HG02884 (cell line): ENCODE results near the gene KCNH2.

ENCODE experiments used
- ATAC-seq: cut with Tn5 transposase; IDR thresholded peaks from one replicate; pipeline ENCODE4 v1.9.1; 2021; ENCODE audit warnings: mild to moderate bottlenecking, moderate library complexity; ENCODE audit not compliant: unreplicated experiment

Gene KCNH2

DNA sequence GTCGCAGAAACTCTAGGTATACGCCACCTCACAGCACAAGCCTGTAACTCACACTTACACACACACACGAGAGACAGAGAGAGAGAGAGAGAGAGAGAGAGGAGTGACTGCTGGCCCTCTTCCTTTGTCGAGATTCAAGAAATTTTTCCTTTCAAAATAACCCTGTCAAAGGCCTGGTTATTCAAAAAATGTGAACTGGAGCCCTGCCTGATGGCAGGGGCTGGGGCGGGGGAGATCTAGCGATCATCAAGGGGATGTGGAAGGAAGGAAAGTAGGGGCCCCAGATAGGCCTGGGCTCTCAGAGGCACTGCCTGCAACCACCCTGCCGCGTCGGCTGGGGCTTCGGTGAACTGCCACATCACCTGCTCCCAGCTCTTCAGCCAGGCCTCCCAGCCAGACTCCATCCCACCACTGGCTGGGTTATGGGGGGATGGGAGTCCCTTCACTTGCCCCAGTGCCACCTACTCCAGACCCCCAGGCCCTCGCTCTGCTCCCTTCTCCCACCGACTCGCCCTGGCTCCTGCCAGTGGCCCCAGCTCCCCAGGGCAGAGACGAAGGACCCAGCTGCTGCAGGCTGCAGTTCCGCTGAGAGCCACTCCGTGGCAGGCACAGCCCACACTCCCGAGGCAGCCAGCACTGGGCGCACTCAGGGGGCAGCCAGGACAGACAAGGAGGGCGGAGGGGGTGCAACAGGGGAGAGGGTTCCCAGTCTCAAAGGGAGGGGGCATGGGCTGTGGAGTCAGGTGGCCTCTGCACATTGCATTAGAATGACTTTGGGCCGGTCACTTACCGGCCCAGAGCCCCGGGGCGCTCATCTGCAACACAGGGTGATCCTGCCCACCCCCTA lies 15.3 kb downstream of the KCNH2 start:
- no peak for ATAC-seq

DNA sequence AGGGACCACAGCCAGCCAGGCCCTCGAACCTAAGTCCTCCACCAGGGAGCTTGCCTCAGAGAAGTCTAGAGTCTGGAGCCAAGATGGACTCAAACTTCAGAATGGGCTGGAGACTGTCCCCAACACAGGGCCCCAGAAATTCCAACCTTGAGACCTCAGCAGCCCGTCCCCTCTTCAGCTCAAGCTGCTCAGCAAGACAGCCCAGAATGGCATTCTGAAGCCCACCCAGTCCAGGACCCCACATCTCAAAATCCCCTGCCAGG lies 15.9 kb downstream of the KCNH2 start:
- no peak for ATAC-seq

DNA sequence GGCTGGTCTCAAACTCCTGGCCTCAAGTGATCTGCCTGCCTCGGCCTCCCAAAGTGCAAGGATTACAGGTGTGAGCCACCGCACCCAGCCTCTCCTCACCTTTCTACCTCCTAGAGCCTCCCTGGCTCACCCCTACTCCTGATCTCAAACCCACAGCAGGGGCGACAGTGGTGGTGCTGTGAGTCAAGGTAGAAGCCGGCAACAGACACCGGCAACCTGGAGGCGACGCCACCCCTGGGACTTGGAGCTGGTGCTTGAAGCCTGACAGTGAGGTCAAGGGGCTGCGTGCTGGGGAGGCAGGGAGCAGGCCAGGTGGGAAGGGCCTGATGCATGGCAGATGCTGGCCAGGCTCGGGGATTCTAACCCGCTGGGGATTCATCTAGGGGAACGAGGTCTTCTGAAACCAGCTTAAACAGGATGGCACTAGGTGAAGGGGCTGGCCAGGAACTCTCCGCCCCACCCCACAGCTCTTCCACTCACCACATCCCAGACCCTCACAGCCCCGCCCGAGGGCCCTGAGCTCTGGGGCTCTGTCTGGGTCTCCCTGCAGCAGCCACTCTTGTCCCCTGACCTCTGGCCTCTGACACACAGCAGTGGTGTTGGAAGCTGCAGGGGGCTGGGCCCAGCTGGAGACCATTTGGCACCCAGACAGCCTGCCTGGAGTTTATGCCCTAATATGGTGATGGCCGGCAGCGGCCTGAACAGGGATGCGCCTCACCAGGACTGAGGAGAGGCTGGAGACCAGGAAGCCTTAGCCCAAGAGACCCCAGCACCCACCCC lies 16.4 kb downstream of the KCNH2 start:
- ATAC-seq, result no peak

DNA sequence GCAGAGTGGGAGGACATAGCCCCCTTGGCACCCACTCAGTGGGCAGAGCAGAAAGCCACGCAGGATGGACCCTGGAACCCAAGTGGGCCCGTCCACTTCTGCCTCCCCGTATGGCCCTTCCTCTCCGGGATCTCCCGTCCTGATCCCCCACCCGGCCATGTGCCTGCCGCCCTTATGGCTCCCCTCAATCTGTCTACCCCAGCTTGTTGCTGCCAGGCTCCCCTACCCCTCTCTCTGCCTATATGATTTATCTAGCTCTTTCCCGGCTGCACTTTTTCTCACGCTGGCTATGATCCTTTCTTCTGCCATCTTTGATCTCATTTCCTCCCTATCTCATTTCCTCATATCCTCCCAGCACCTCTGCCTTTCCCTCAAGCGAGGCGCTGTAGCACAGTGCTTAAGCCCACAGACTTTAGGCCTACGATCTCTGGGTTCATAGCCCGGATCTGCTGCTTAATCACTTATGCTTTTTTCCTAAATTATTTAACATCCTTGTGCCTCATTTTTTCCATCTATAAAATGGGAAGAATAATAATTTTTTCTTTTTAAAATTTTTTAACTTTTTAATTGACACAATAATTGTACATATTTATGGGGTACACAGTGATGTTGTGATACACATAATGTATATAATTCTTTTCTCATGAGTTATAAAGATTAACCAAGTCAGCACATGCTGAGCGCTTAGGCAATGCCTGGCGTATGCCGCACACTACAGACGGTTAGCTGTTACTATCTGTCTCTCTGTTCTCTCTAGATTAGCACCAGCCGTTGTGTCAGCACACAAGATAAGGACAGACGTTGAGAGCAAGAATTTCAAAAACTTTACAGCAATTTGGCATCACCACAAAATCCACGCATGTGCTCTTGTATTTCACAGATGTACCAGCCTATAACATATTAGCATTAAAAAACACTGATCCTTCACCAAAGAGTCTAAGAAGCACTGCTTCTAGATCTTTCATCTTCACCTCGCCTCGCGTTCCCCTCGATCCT lies 18.1 kb downstream of the KCNH2 start:
- ATAC-seq, result no peak

DNA sequence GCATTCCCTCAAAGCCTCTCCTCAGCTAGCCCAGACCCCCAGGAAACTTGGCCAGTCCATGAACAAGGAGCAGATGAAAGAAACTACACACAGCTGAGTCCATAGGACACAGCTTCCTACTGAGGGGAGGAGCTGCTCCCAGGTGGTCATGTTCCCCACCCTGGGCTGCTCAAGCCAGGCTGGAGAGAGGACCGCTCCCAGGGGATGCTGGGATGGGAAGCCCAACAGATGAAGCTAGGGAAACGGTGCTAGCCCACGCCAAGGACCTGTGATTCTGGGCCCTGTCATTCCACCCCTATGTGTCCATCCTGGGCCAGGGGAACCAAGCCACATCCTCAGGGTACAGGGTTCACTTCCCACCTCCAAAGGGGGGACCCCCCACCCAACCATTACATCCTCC lies 19.0 kb downstream of the KCNH2 start:
- no peak for ATAC-seq

DNA sequence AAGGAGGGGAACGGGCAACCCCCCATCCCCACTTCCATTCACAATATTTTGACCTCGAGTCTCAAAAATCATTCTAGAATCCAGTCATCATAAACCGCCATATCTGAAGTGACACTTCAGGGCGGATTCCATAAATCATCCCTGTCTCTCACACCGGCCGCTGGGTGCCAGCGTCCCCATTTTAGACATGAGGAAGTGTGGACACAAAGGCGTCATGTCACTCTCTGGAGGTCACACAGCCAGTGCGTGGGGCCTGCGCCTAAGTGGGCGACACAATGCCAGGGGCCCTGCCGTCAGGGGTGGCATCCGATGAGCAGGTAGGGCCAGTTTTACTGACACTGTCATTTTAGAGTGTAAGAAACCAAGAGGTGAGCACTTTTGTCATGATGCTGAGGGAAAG lies 19.5 kb downstream of the KCNH2 start:
- ATAC-seq, result no peak

DNA sequence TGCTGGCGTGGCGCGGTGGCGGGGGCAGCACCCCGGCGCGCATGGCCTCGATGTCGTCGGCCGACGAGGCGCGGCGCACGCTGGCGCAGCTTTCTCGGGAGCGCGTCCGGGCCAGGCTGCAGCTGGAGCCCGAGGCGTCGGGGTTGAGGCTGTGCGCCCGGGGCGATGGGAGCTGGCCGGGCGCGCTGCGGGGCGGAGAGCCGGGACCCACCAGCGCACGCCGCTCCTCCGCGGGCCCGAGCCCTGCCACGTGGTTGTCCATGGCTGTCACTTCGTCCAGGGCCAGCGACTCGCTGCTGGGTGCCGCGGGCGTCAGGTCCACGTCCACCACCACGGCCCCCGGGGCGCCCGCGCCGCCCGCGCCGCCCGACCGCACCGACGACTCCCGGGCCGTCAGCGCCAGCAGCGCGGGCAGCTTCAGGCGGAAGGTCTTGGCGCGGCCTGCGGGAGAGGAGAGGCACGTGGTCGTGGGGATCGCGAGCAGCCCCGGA lies 20.0 kb downstream of the KCNH2 start:
- ATAC-seq, result no peak

DNA sequence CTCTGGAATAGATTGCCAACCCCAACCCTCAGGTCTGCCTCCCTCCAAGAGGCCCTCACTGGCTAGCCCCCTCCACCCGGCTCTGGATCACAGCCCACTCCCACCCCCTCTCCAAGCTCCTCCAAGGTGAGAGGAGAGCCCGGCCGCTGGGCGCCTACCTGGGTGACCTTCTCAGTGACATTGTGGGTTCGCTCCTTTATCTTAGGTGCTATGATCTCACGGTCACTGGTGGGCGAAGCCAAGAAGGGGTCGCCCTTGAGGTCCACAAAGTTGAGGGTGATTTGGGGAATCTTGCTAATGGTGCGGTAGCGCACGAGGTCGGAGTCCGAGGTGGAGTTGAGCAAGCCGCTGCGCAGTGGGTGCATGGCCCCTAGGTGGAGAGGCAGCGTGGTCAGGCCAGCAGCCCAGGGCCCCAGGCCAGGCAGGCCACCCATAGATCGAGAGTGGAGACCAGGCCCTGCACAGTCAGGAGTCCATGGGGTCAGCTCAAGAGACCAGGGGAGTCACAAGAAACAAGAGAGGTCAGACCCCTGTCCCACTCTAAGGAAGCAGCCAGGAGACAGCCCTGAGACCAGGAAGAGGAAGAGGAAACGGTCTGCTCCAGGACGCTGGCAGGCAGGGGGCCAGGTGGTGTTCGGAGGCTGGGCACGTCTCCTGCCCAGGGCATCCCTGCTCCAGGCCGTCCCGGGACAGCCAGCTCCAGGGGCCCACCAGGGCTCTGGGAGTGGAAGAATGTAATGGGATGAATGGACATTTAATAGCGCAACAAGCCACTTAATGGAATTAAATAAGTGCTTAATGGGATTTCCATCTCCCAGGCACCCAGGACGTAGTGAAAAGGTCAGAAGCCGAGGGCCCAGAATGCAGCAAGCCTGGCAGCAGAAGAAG lies 20.7 kb downstream of the KCNH2 start:
- no peak for ATAC-seq

DNA sequence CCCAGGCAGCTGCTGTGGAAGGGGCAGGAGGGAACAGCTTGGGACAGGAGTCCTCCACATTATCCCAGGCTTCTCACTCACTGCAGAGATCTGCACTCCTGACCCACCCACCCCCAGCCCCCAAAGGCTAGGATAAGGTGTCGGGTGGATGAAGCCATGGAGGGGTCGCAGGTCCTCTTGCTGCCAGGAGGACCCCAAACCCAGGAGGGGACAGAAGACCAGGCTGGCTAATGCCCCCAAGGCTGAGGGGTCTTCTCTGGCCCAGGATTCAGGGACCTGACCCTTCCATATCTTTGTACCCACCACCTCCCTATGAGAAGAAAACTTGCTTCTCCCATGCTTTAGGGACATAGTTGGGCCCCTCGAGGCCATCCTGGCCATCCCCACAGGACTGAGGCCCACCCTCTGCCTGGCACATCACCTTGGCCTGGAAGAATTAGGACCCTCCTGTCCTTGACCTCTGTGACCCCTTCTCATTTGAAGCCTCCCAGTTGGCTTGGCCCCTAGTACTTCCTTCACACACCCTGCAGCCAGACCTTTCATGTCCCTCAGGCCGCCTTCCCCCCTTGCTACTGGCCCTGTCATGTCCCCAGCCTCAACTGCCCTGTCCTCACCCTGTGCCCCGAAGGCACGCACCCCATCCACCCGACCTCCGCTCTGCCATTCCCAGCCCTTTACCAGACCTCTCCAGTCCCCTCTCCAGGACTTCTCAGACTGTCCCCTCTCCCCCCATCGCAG lies 21.6 kb downstream of the KCNH2 start:
- ATAC-seq, result no peak

DNA sequence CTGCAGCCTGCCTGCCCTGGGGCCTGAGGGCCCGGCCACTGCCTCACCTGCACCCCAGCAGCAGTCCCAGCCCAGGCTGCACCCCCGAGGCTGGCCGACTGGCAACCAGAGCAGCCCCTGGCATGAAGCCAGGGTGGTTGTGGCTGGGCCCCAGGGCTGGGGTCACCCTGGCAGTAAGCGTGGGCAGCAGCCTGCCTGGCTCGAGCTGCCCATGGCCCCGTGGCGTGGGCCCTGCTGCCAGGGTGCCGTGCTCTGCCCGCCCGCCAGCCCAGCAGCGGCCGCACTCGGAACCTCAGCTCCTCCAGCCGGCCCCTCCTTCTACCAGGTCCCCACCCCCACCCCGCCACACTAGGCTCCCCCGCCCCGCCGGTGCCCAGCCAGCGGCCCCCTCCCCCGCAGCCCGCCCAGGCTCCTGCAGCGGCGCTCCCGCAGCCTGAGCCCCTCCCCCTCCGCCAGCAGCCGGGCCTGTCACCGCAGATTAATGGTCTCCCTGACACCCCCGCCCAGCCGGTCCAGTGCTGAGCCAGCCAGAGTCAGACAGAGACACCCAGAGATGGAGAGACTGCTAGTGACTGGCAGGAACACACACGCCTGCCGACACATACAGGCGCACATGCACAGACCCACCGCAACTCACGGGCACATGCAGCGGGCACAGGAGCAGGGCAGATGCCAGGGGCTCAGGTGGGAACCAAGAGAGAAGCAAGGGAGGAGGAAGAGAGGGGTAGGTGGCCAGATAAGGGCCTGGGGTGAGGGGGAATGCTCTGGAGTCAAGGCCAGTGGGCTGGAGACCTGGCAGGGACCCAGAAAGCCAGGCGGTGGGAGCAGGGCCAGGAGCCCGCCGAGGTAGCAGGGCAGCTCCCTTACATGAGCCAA lies 22.4 kb downstream of the KCNH2 start:
- ATAC-seq, result no peak

DNA sequence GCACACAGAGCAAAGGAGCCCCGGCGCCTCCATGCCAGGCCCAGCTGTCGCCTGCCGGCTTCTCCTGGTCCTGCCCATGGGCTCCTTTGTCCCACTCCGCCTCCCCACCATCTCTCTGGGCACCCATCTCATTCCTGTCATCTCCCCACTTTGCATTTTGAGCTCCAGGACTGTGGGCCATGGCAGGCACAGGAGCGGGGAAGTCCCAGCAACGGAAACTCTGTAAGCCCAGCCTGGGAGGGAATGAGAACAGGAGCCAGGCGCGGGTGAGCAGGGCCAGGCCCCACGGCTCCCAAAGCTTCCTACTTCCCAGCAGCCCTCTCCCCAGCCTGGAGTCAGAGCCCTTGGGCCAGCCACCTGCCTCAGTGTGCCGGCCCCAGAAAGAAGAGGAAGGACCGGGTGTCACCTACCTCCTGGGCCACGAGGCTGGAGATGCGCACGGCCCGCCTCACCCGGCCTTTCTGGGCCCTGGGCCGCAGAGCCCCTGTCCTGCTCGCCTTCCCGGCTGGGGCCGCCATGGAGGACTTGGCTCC lies 23.1 kb downstream of the KCNH2 start:
- ATAC-seq, result no peak

DNA sequence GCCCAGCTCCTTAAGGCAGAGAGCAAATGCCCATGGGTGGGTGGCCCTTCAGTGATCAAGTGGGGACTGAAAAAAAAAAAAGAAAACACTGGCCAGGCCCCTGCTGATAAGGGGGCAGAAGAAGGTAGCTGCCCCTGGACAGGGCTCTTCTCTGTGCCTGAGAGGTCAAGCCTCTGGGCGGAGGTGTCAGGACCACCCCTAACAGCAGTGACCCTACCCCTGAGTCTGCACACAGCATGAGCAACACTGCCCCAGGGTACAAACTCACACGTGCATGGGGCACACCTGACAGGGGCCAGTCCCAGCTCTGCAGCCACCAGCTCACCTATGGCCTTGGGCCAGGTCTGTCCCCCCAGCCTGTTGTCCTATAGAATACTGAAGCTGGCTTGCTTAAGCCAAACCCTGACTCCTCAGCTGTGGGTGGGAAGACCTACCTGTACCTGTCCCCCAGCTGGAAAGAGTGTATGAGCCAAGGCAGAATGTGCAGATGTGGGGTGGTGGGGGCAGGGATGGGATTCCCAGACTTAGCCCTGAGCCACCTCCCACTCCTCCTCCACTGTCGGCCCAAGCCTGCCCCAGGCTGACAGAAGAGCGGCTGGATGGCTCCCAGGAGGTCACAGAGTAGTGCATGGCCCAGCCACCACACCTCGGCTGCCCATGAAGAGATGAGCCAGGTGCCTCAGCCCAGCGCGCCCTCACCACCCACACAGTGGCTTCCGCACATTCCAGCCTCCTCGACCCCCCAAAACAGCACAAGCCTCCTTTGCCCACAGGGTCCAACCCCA lies 23.7 kb downstream of the KCNH2 start:
- no peak for ATAC-seq

DNA sequence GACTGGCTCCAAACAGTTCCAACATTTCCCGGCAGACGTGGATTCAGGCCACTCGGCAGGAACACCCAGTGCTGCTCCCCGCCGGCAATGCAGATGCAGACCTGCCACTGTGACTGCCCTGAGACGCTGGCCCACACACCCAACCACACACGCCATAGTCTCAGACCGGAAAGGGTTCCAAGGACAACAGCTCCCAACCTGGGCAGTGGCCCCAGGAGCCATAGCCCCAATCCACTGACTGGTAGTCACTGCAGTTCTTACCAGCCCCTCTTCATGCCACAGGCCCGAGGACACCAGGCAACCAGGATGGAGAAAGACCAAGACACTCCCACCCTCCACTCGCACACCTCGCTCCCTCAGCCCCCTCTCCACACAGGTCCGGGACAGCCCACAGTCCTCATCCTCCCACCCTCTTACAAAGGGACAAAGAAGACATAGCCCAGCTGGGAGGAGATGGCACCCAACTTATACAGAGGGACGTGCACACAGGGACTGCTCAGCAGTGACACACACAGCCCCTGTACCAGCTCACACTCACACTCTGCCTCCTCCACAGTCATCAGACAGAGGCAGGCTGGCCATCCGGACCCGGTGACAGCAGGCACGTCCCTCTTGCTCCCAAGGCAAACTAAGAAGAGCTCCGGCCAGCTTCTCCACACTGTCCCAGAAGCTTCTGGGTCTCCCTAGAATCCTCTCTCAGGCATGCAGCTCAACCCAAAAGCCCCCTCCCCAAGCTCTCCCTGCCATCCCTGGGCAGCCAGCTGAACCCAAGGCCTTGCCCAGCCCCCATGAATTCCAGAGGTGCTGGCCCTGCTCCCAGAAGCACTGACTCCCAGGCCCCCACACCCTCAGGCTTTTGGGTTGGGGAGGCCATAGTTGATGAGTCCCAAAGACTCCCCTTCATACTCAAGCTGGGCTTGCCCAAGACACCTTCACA lies 24.8 kb downstream of the KCNH2 start:
- ATAC-seq, result no peak

DNA sequence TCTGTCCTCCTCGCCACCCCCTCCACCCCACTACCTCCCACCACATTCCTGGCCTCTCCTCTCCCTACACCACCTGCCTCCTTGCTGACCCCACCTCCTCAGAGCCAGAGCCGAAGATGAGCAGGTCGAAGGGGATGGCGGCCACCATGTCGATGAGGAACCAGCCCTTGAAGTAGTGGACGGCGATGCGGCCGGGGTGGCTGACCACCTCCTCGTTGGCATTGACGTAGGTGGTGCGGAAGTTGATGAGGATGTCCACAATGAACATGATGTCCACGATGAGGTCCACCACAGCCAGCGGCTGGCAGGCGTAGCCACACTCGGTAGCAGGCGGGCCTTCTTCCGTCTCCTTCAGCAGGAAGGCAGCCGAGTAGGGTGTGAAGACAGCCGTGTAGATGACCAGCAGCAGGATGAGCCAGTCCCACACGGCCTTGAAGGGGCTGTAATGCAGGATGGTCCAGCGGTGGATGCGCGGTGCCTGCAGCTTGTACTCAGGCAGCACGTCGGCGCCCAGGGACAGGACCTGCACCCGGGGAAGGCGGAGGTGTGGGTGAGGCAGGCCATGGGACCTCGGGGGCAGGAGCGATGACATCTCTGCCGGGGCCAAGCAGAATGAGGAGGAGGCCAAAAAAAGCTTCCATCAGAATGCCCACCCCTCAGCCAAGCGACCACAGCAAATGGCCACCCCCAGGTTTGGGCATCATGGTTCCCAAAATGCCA lies 25.6 kb downstream of the KCNH2 start:
- no peak for ATAC-seq

DNA sequence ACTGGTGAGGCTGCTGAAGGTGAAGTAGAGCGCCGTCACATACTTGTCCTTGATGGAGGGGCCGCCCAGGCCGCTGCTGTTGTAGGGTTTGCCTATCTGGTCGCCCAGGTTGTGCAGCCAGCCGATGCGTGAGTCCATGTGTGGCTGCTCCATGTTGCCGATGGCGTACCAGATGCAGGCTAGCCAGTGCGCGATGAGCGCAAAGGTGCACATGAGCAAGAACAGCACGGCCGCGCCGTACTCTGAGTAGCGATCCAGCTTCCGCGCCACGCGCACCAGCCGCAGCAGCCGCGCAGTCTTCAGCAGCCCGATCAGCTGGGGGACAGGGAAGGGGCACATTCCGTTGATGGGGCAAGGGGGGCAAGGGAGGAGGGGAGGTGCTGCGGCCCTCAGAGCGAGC lies 26.6 kb downstream of the KCNH2 start:
- ATAC-seq, result no peak

DNA sequence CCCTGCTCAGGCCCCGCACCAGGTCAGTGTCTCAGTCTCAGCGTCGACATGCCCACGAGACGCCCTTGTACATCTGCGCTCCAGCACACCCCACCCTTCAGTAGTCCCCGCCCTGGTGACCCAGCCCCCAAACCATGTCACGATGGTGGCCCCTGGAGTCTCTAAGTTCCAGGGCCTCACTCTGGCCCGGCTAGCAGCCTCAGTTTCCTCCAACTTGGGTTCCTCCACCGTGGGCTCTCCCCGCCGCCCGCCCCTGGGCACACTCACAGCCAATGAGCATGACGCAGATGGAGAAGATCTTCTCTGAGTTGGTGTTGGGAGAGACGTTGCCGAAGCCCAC lies 27.0 kb downstream of the KCNH2 start:
- ATAC-seq, result no peak
